K562 (cell line): ENCODE results near the gene HDAC5. TPM values are rescaled to one million over a fixed set of nuclear protein-coding genes. Genes with fewer than 3 reads are reported as not detected.

Experiments used
- BMI1 ChIP-seq: fragments of 150-350 bp; IDR thresholded peaks from 2 replicates; pipeline ENCODE4 v1.6.1; 2014; ENCODE audit warnings: low read length
- CCNT2 ChIP-seq: IDR thresholded peaks from 2 replicates; pipeline ENCODE4 v1.6.1; 2011; ENCODE audit warnings: borderline replicate concordance, low read depth, mild to moderate bottlenecking, moderate library complexity, mixed read lengths, low read length; ENCODE audit not compliant: insufficient read length; ENCODE audit errors: extremely low read depth
- EP400 ChIP-seq: fragments of 450-650 bp; IDR thresholded peaks from 2 replicates; pipeline ENCODE4 v1.6.1; 2017; ENCODE audit warnings: antibody characterized with exemption, mild to moderate bottlenecking, moderate library complexity
- GTF2A2 ChIP-seq: IDR thresholded peaks from 2 replicates; pipeline ENCODE4 v1.6.1; 2016; ENCODE audit warnings: mild to moderate bottlenecking, missing genetic modification characterization, missing compliant biosample characterization
- HDAC8 ChIP-seq: fragments of 450-650 bp; IDR thresholded peaks from 2 replicates; pipeline ENCODE4 v1.6.1; 2016; ENCODE audit warnings: mild to moderate bottlenecking, missing genetic modification characterization, moderate library complexity, missing compliant biosample characterization
- KDM4B ChIP-seq, 2 experiments: fragments of 450-650 bp in 1 of 2; sonication (generic) in 1 of 2; IDR thresholded peaks; 2 replicates each; pipeline ENCODE4 v1.6.1; 2016 to 2017; ENCODE audit warnings: borderline replicate concordance in 2 of 2, antibody characterized with exemption in 1 of 2, low read depth in 1 of 2, mild to moderate bottlenecking in 1 of 2
- MAFK ChIP-seq: IDR thresholded peaks from 2 replicates; pipeline ENCODE4 v1.6.1; 2011; ENCODE audit warnings: low read length, improper control_type of control experiment
- MCM3 ChIP-seq: fragments of 450-650 bp; IDR thresholded peaks from 2 replicates; pipeline ENCODE4 v1.6.1; 2016
- MED1 ChIP-seq: sonication (generic); formaldehyde crosslinking; IDR thresholded peaks from 2 replicates; pipeline ENCODE4 v1.8.1; 2023; ENCODE audit warnings: missing genetic modification reagents, borderline replicate concordance
- NONO ChIP-seq, 2 experiments: fragments of 200-400 bp in 1 of 2; fragments of 450-650 bp in 1 of 2; formaldehyde crosslinking in 1 of 2; IDR thresholded peaks; 2 replicates each; pipeline ENCODE4 v1.6.1; 2017; ENCODE audit warnings: low read depth in 2 of 2, mild to moderate bottlenecking in 2 of 2, moderate library complexity in 2 of 2, low read length in 1 of 2
- SAP30 ChIP-seq: fragments of 200-600 bp; sonication (generic); IDR thresholded peaks from 2 replicates; pipeline ENCODE4 v1.6.1; 2012; ENCODE audit warnings: borderline replicate concordance, low read depth, mild to moderate bottlenecking, moderate library complexity, low read length, control low read depth, inconsistent platforms; ENCODE audit not compliant: insufficient read depth, poor library complexity, severe bottlenecking
- SP2 ChIP-seq: IDR thresholded peaks from 2 replicates; pipeline ENCODE4 v1.6.1; 2011; ENCODE audit warnings: mild to moderate bottlenecking, low read depth, low read length, moderate library complexity; ENCODE audit not compliant: poor library complexity, severe bottlenecking; ENCODE audit errors: extremely low read depth
- TBP ChIP-seq: optimal IDR thresholded peaks from 2 replicates; pipeline ENCODE3; 2011; ENCODE audit warnings: low read depth, low read length, improper control_type of control experiment
- TCF7 ChIP-seq: sonication (generic); IDR thresholded peaks from 2 replicates; pipeline ENCODE4 v1.6.1; 2016; ENCODE audit warnings: antibody characterized with exemption, borderline replicate concordance
- ZNF174 ChIP-seq: fragments of 250-450 bp; sonication (Bioruptor Pico); IDR thresholded peaks from 2 replicates; pipeline ENCODE4 v1.4.0; 2020; ENCODE audit warnings: mild to moderate bottlenecking
- ZNF184 ChIP-seq: sonication (generic); formaldehyde crosslinking; IDR thresholded peaks from 2 replicates; pipeline ENCODE4 v1.5.0; 2020; ENCODE audit warnings: missing genetic modification reagents
- ZNF316 ChIP-seq: fragments of 450-650 bp; IDR thresholded peaks from 2 replicates; pipeline ENCODE4 v1.6.1; 2016
- polyA plus RNA-seq, 8 experiments: library from polyadenylated mRNA; depleted of rRNA in 4 of 8; stranded (reverse) in 5 of 8; unstranded in 3 of 8; fragments of >200 nt; fragmentation: Nextera tagmentation in 2 of 8; fragmentation: Illumina TruSeq in 1 of 8; extraction: Ambion mirVana in 2 of 8; extraction: Trizol in 1 of 8; gene quantifications; 2 replicates each; pipeline versions ENCODE4 v1.2.1 to v1.2.3, GENCODE V29; 2011 to 2014; ENCODE audit warnings: inconsistent platforms in 1 of 8, missing spikeins in 1 of 8
- total RNA-seq, 7 experiments: library from RNA; depleted of rRNA in 6 of 7; stranded (reverse); fragments of >200 nt in 6 of 7; fragmentation: Illumina TruSeq in 2 of 7; extraction: Trizol in 2 of 7; gene quantifications; 2 replicates each; pipeline versions ENCODE4 v1.2.1 to v1.2.3, GENCODE V29; 2011 to 2021; ENCODE audit warnings: low replicate concordance in 1 of 7
- TF ChIP-seq, protein P1 (sequence below): fragments of 250-450 bp; sonication (Bioruptor Pico); IDR thresholded peaks from 2 replicates; pipeline ENCODE4 v1.5.0; 2021; ENCODE audit warnings: mild to moderate bottlenecking, borderline replicate concordance
- TF ChIP-seq, protein P2 (sequence below): fragments of 450-650 bp; IDR thresholded peaks from 2 replicates; pipeline ENCODE4 v1.6.1; 2016; ENCODE audit warnings: low read depth, mild to moderate bottlenecking, moderate library complexity
- TF ChIP-seq, protein P3 (sequence below): sonication (generic); formaldehyde crosslinking; IDR thresholded peaks from 2 replicates; pipeline ENCODE4 v1.8.0; 2022; ENCODE audit warnings: mild to moderate bottlenecking, missing genetic modification reagents
- TF ChIP-seq, protein P4 (sequence below): sonication (generic); formaldehyde crosslinking; IDR thresholded peaks from 2 replicates; pipeline ENCODE4 v1.8.1; 2023; ENCODE audit warnings: missing genetic modification reagents, mild to moderate bottlenecking, borderline replicate concordance

Gene HDAC5
- total and polyA plus RNA-seq, 9 of the 15 experiments (the other 6 are each of a cell fraction or from before 2014, with no cell fraction given) = 0.45 to 26.2 (median 16.4) TPM

DNA sequence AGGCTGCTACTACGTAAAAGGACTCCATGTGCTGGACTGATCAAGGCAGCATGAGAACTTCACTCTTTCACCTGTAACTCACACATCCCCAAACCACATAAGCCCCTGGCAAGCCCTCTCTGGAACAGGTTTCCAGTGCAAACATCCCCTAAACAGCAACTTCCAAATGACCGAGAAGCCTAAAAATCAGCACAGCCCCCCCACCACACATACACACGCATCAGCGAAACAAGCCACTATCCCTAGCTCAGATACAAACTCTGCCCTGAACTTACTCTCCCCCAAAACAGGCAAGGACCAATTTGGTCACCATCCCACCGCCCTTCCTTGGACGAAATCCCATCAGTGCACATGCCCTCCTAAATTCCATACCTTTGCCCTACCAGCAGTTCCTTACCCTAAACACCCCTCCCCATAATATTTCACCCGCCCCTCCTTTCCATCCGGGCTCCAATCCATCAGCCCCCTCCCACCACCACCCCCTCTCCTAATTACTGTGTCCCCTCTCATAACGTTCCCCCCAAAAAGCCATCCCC lies 57.7 kb downstream of the HDAC5 start (continued):
- TF ChIP-seq KDM4B (IDR thresholded peaks at IDR 0.05; ENCODE audit: borderline replicate concordance in 2 of 2, low read depth in 1 of 2) (no peak), NONO (IDR thresholded peaks at IDR 0.05; ENCODE audit: low read depth in 2 of 2, low read length in 1 of 2) (no peak), MAFK (no peak), BMI1 (no peak), MED1 (CRISPR knock-in tag) (no peak), ZNF174 (CRISPR knock-in tag) (no peak), CCNT2 (no peak), MCM3 (no peak), SAP30 (peak; percentile 28), TBP (no peak), TCF7 (no peak), ZNF316 (0 out of 2 replicates have a peak, but pooled peaks have one; percentile 26), ZNF184 (CRISPR knock-in tag) (no peak), HDAC8 (tag) (no peak), GTF2A2 (tag) (no peak), SP2 (no peak), EP400 (peak; percentile 34; the same call in 1 of the 2 replicates)
- TF ChIP-seq, protein P1, sequence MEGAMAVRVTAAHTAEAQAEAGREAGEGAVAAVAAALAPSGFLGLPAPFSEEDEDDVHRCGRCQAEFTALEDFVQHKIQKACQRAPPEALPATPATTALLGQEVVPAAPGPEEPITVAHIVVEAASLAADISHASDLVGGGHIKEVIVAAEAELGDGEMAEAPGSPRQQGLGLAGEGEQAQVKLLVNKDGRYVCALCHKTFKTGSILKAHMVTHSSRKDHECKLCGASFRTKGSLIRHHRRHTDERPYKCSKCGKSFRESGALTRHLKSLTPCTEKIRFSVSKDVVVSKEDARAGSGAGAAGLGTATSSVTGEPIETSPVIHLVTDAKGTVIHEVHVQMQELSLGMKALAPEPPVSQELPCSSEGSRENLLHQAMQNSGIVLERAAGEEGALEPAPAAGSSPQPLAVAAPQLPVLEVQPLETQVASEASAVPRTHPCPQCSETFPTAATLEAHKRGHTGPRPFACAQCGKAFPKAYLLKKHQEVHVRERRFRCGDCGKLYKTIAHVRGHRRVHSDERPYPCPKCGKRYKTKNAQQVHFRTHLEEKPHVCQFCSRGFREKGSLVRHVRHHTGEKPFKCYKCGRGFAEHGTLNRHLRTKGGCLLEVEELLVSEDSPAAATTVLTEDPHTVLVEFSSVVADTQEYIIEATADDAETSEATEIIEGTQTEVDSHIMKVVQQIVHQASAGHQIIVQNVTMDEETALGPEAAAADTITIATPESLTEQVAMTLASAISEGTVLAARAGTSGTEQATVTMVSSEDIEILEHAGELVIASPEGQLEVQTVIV (CRISPR knock-in tag) = no peak
- TF ChIP-seq, protein P2, sequence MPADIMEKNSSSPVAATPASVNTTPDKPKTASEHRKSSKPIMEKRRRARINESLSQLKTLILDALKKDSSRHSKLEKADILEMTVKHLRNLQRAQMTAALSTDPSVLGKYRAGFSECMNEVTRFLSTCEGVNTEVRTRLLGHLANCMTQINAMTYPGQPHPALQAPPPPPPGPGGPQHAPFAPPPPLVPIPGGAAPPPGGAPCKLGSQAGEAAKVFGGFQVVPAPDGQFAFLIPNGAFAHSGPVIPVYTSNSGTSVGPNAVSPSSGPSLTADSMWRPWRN = no peak
- TF ChIP-seq, protein P3, sequence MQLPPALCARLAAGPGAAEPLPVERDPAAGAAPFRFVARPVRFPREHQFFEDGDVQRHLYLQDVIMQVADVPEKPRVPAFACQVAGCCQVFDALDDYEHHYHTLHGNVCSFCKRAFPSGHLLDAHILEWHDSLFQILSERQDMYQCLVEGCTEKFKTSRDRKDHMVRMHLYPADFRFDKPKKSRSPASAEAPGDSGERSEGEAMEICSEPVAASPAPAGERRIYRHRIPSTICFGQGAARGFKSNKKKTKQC (CRISPR knock-in tag) = no peak
- TF ChIP-seq, protein P4, sequence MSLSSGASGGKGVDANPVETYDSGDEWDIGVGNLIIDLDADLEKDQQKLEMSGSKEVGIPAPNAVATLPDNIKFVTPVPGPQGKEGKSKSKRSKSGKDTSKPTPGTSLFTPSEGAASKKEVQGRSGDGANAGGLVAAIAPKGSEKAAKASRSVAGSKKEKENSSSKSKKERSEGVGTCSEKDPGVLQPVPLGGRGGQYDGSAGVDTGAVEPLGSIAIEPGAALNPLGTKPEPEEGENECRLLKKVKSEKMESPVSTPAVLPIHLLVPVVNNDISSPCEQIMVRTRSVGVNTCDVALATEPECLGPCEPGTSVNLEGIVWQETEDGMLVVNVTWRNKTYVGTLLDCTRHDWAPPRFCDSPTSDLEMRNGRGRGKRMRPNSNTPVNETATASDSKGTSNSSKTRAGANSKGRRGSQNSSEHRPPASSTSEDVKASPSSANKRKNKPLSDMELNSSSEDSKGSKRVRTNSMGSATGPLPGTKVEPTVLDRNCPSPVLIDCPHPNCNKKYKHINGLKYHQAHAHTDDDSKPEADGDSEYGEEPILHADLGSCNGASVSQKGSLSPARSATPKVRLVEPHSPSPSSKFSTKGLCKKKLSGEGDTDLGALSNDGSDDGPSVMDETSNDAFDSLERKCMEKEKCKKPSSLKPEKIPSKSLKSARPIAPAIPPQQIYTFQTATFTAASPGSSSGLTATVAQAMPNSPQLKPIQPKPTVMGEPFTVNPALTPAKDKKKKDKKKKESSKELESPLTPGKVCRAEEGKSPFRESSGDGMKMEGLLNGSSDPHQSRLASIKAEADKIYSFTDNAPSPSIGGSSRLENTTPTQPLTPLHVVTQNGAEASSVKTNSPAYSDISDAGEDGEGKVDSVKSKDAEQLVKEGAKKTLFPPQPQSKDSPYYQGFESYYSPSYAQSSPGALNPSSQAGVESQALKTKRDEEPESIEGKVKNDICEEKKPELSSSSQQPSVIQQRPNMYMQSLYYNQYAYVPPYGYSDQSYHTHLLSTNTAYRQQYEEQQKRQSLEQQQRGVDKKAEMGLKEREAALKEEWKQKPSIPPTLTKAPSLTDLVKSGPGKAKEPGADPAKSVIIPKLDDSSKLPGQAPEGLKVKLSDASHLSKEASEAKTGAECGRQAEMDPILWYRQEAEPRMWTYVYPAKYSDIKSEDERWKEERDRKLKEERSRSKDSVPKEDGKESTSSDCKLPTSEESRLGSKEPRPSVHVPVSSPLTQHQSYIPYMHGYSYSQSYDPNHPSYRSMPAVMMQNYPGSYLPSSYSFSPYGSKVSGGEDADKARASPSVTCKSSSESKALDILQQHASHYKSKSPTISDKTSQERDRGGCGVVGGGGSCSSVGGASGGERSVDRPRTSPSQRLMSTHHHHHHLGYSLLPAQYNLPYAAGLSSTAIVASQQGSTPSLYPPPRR (CRISPR knock-in tag) = no peak
